Measurements from ENCODE around the gene HHIPL2. TPM values are rescaled to one million over a fixed set of nuclear protein-coding genes. Genes with fewer than 3 reads are reported as not detected.
"Not testable (repeated sequence)": the region's sequence is repeated elsewhere in the genome, so short reads cannot be mapped to it uniquely, and the experiment has no call there.

Gene HHIPL2
- total RNA-seq, 1 experiment from 2014 or later = 0.31 TPM

GRCh38 chr1:222522105-222522915 lies 25.6 kb downstream of the HHIPL2 start:
- H3K36me3 ChIP-seq (replicated peaks; ENCODE audit: control insufficient read depth, insufficient read depth, low read length) = no peaks in the 10 kb centered on the region
- H3K4me3 ChIP-seq (ENCODE audit: insufficient read depth, low read depth, low read length) = no peak overlapping the region
- no peak for DNase-seq
- no peaks in the 10 kb centered on the region; the same call in 1 of the 2 replicates for H3K27me3 ChIP-seq (ENCODE audit: control insufficient read depth, insufficient read depth, low read length)

- Histone ChIP-seq H3K36me3 (replicated peaks; ENCODE audit: control insufficient read depth, insufficient read depth, low read length) (no peaks in the 10 kb centered on the region), H3K4me3 (ENCODE audit: insufficient read depth, low read depth, low read length) (no peak overlapping the region), H3K27me3 (ENCODE audit: control insufficient read depth, insufficient read depth, low read length) (no peaks in the 10 kb centered on the region; the same call in 1 of the 2 replicates)
- DNase-seq = no peak
These were observed 26.4 kb downstream of the HHIPL2 start for GRCh38 chr1:222521299-222522104.

GRCh38 chr1:222489496-222489895 lies 58.4 kb downstream of the HHIPL2 start:
- H3K27me3 ChIP-seq (ENCODE audit: control insufficient read depth, insufficient read depth, low read length); DNase-seq; H3K36me3 ChIP-seq (replicated peaks; ENCODE audit: control insufficient read depth, insufficient read depth, low read length); H3K4me3 ChIP-seq (ENCODE audit: insufficient read depth, low read depth, low read length): not testable (repeated sequence)

GRCh38 chr1:222487774-222488173 lies 60.1 kb downstream of the HHIPL2 start:
- not testable (repeated sequence) for DNase-seq; H3K27me3 ChIP-seq (ENCODE audit: control insufficient read depth, insufficient read depth, low read length); H3K36me3 ChIP-seq (replicated peaks; ENCODE audit: control insufficient read depth, insufficient read depth, low read length); H3K4me3 ChIP-seq (ENCODE audit: insufficient read depth, low read depth, low read length)

GRCh38 chr1:222484005-222484404 lies 63.9 kb downstream of the HHIPL2 start:
- not testable (repeated sequence) for DNase-seq; H3K27me3 ChIP-seq (ENCODE audit: control insufficient read depth, insufficient read depth, low read length); H3K36me3 ChIP-seq (replicated peaks; ENCODE audit: control insufficient read depth, insufficient read depth, low read length)

GRCh38 chr1:222479567-222479966 lies 68.3 kb downstream of the HHIPL2 start:
- H3K4me3 ChIP-seq (ENCODE audit: insufficient read depth, low read depth, low read length); H3K36me3 ChIP-seq (replicated peaks; ENCODE audit: control insufficient read depth, insufficient read depth, low read length); H3K27me3 ChIP-seq (ENCODE audit: control insufficient read depth, insufficient read depth, low read length); DNase-seq: not testable (repeated sequence)

More at GRCh38 chr1:222484005-222484404, 63.9 kb downstream of the HHIPL2 start:
- not testable (repeated sequence) for H3K4me3 ChIP-seq (ENCODE audit: insufficient read depth, low read depth, low read length)

GRCh38 chr1:222476436-222476835 lies 71.5 kb downstream of the HHIPL2 start:
- not testable (repeated sequence) for H3K4me3 ChIP-seq (ENCODE audit: insufficient read depth, low read depth, low read length); DNase-seq; H3K36me3 ChIP-seq (replicated peaks; ENCODE audit: control insufficient read depth, insufficient read depth, low read length); H3K27me3 ChIP-seq (ENCODE audit: control insufficient read depth, insufficient read depth, low read length)

- DNase-seq; H3K4me3 ChIP-seq (ENCODE audit: insufficient read depth, low read depth, low read length); H3K36me3 ChIP-seq (replicated peaks; ENCODE audit: control insufficient read depth, insufficient read depth, low read length); H3K27me3 ChIP-seq (ENCODE audit: control insufficient read depth, insufficient read depth, low read length): not testable (repeated sequence)
These were observed 74.2 kb downstream of the HHIPL2 start for GRCh38 chr1:222473717-222474116.

- H3K36me3 ChIP-seq (replicated peaks; ENCODE audit: control insufficient read depth, insufficient read depth, low read length); DNase-seq; H3K4me3 ChIP-seq (ENCODE audit: insufficient read depth, low read depth, low read length); H3K27me3 ChIP-seq (ENCODE audit: control insufficient read depth, insufficient read depth, low read length): not testable (repeated sequence)
These were observed 74.9 kb downstream of the HHIPL2 start for GRCh38 chr1:222472776-222473540.

Other genes with a start within 250 kb of the HHIPL2 start
- gene TAF1A, start 41.8 kb upstream of the HHIPL2 start, total RNA-seq (2014; rRNA removed; shearing (Covaris generic)) = 20.6 and 24.0 TPM in 2 replicates
- gene MIA3, start 70.0 kb upstream of the HHIPL2 start, total RNA-seq (2014; rRNA removed; shearing (Covaris generic)) = 52.5 and 75.7 TPM in 2 replicates
- 48.3 and 58.1 TPM in 2 replicates for gene AIDA, start 164.4 kb upstream of the HHIPL2 start, total RNA-seq (2014; rRNA removed; shearing (Covaris generic))
- 44.5 and 59.6 TPM in 2 replicates for gene BROX, start 164.5 kb upstream of the HHIPL2 start, total RNA-seq (2014; rRNA removed; shearing (Covaris generic))
- gene FAM177B, start 189.1 kb upstream of the HHIPL2 start, total RNA-seq (2014; rRNA removed; shearing (Covaris generic)) = not detected in 2 replicates